K562 (cell line): ENCODE measurements around the gene ZNF749. TPM values are rescaled to one million over a fixed set of nuclear protein-coding genes. Genes with fewer than 3 reads are reported as not detected.

Experiments used
- ATF2 ChIP-seq: sonication (generic); formaldehyde crosslinking; IDR thresholded peaks from 2 replicates; pipeline ENCODE4 v1.8.1; 2022; ENCODE audit warnings: missing genetic modification reagents
- HDAC8 ChIP-seq: fragments of 450-650 bp; IDR thresholded peaks from 2 replicates; pipeline ENCODE4 v1.6.1; 2016; ENCODE audit warnings: mild to moderate bottlenecking, missing genetic modification characterization, moderate library complexity, missing compliant biosample characterization
- MBD1 ChIP-seq: fragments of 250-450 bp; sonication (Bioruptor Pico); IDR thresholded peaks from 2 replicates; pipeline ENCODE4 v1.8.0; 2022; ENCODE audit warnings: inconsistent platforms
- NCOA6 ChIP-seq: fragments of 450-650 bp; IDR thresholded peaks from 2 replicates; pipeline ENCODE4 v1.6.1; 2017; ENCODE audit warnings: mild to moderate bottlenecking
- NFE2 ChIP-seq: IDR thresholded peaks from 2 replicates; pipeline ENCODE4 v1.6.1; 2014; ENCODE audit warnings: antibody characterized with exemption, low read depth
- POLR2B ChIP-seq: fragments of 450-650 bp; IDR thresholded peaks from 2 replicates; pipeline ENCODE4 v1.6.1; 2018; ENCODE audit warnings: low read depth; ENCODE audit not compliant: partially characterized antibody
- SNIP1 ChIP-seq: fragments of 450-650 bp; IDR thresholded peaks from 2 replicates; pipeline ENCODE4 v1.7.1; 2017; ENCODE audit warnings: low read depth, mild to moderate bottlenecking
- YY1 ChIP-seq, 3 experiments: IDR thresholded peaks; 2 replicates each; pipeline ENCODE4 v1.6.1; 2011; ENCODE audit warnings: low read length in 2 of 3, mild to moderate bottlenecking in 2 of 3, moderate library complexity in 2 of 3, borderline replicate concordance in 1 of 3, control low read depth in 1 of 3, low read depth in 1 of 3; ENCODE audit not compliant: insufficient read depth in 3 of 3, insufficient replicate concordance in 2 of 3, control insufficient read depth in 1 of 3, insufficient read length in 1 of 3; ENCODE audit errors: extremely low read depth in 1 of 3
- ZMIZ1 ChIP-seq, 2 experiments: fragments of 150-350 bp in 1 of 2; IDR thresholded peaks; 2 replicates each; pipeline ENCODE4 v1.6.1; 2012 to 2016; ENCODE audit warnings: low read depth in 2 of 2, low read length in 2 of 2, mild to moderate bottlenecking in 1 of 2, moderate library complexity in 1 of 2
- ZNF407 ChIP-seq: fragments of 450-650 bp; IDR thresholded peaks from 2 replicates; pipeline ENCODE4 v1.6.1; 2016; ENCODE audit warnings: low read depth
- polyA plus RNA-seq, 8 experiments: library from polyadenylated mRNA; depleted of rRNA in 4 of 8; stranded (reverse) in 5 of 8; unstranded in 3 of 8; fragments of >200 nt; fragmentation: Nextera tagmentation in 2 of 8; fragmentation: Illumina TruSeq in 1 of 8; extraction: Ambion mirVana in 2 of 8; extraction: Trizol in 1 of 8; gene quantifications; 2 replicates each; pipeline versions ENCODE4 v1.2.1 to v1.2.3, GENCODE V29; 2011 to 2014; ENCODE audit warnings: inconsistent platforms in 1 of 8, missing spikeins in 1 of 8
- total RNA-seq, 7 experiments: library from RNA; depleted of rRNA in 6 of 7; stranded (reverse); fragments of >200 nt in 6 of 7; fragmentation: Illumina TruSeq in 2 of 7; extraction: Trizol in 2 of 7; gene quantifications; 2 replicates each; pipeline versions ENCODE4 v1.2.1 to v1.2.3, GENCODE V29; 2011 to 2021; ENCODE audit warnings: low replicate concordance in 1 of 7

The ZNF749 gene
- total and polyA plus RNA-seq, 9 of the 15 experiments (the other 6 are each of a cell fraction or from before 2014, with no cell fraction given) = 5.3 to 33.2 (median 15.0) TPM

GRCh38 chr19:57435062-57435978 lies at the start of gene ZNF749 (continued):
- peak in 2 of 3 experiments; percentile 27 to 81 for TF ChIP-seq YY1 (IDR thresholded peaks at IDR 0.05; ENCODE audit: borderline replicate concordance in 1 of 3, control insufficient read depth in 1 of 3, extremely low read depth in 1 of 3, insufficient read depth in 3 of 3, insufficient read length in 1 of 3, insufficient replicate concordance in 2 of 3, low read depth in 1 of 3, low read length in 2 of 3)
- TF ChIP-seq ZMIZ1 (IDR thresholded peaks at IDR 0.05; ENCODE audit: low read depth in 2 of 2, low read length in 2 of 2) = no peak
- TF ChIP-seq MBD1 (CRISPR knock-in tag) = no peak
- TF ChIP-seq SNIP1 = no peak
- no peak for TF ChIP-seq HDAC8 (tag)
- TF ChIP-seq ATF2 (CRISPR knock-in tag) = no peak
- no peak for TF ChIP-seq NFE2
- TF ChIP-seq ZNF407 = no peak
- TF ChIP-seq NCOA6 = no peak
- no peak for TF ChIP-seq POLR2B
